Measurements from ENCODE around the gene FCER1A.

The FCER1A gene

GRCh38 chr1:159291424-159291823 lies 10.7 kb upstream of the FCER1A start:
- Histone ChIP-seq H3K27ac (ENCODE audit: low read depth, low read length) (no peak overlapping the region), H3K9ac (ENCODE audit: low read length) (no peak overlapping the region), H3F3A (ENCODE audit: insufficient read depth) (no peaks in the 10 kb centered on the region), H3K36me3 (ENCODE audit: low read length) (no peaks in the 10 kb centered on the region), H3K27me3 (ENCODE audit: low read length) (no peaks in the 10 kb centered on the region), H4K20me1 (ENCODE audit: low read depth, low read length) (no peaks in the 10 kb centered on the region), H3K9me3 (ENCODE audit: insufficient read depth, low read length) (no peaks in the 10 kb centered on the region), H3K79me2 (ENCODE audit: insufficient read depth, low read length) (no peaks in the 10 kb centered on the region), H3K4me2 (ENCODE audit: low read depth, low read length, poor library complexity, severe bottlenecking) (no peak overlapping the region), H2AFZ (ENCODE audit: low read depth, low read length, severe bottlenecking) (no peak overlapping the region), H3K9me2 (replicated peaks; ENCODE audit: insufficient read depth, low read length) (no peaks in the 10 kb centered on the region), H3K4me3 (ENCODE audit: insufficient read depth, low read length, poor library complexity, severe bottlenecking) (no peak overlapping the region)
- TF ChIP-seq CTCF (IDR thresholded peaks at IDR 0.05; ENCODE audit: insufficient read depth, low read length, poor library complexity, severe bottlenecking) (no peak), EZH2phosphoT487 (conservative IDR thresholded peaks at IDR 0.05; ENCODE audit: low read length) (no peak)

GRCh38 chr1:159296706-159297375 lies 5.3 kb upstream of the FCER1A start:
- Histone ChIP-seq H3K9me2 (replicated peaks; ENCODE audit: insufficient read depth, low read length) (no peaks in the 10 kb centered on the region), H3F3A (ENCODE audit: insufficient read depth) (no peaks in the 10 kb centered on the region), H3K27ac (ENCODE audit: low read depth, low read length) (no peak overlapping the region), H3K36me3 (ENCODE audit: low read length) (no peaks in the 10 kb centered on the region), H3K4me2 (ENCODE audit: low read depth, low read length, poor library complexity, severe bottlenecking) (no peak overlapping the region), H3K9ac (ENCODE audit: low read length) (no peak overlapping the region), H3K79me2 (ENCODE audit: insufficient read depth, low read length) (no peaks in the 10 kb centered on the region), H3K27me3 (ENCODE audit: low read length) (no peaks in the 10 kb centered on the region), H4K20me1 (ENCODE audit: low read depth, low read length) (no peaks in the 10 kb centered on the region), H3K9me3 (ENCODE audit: insufficient read depth, low read length) (no peaks in the 10 kb centered on the region), H3K4me3 (ENCODE audit: insufficient read depth, low read length, poor library complexity, severe bottlenecking) (no peak overlapping the region), H2AFZ (ENCODE audit: low read depth, low read length, severe bottlenecking) (no peak overlapping the region)
- TF ChIP-seq CTCF (IDR thresholded peaks at IDR 0.05; ENCODE audit: insufficient read depth, low read length, poor library complexity, severe bottlenecking): no peak

GRCh38 chr1:159300146-159300545 lies 2.0 kb upstream of the FCER1A start:
- Histone ChIP-seq H4K20me1 (ENCODE audit: low read depth, low read length) (no peaks in the 10 kb centered on the region), H3K9me2 (replicated peaks; ENCODE audit: insufficient read depth, low read length) (no peaks in the 10 kb centered on the region), H3K27me3 (ENCODE audit: low read length) (no peaks in the 10 kb centered on the region), H2AFZ (ENCODE audit: low read depth, low read length, severe bottlenecking) (no peak overlapping the region), H3K79me2 (ENCODE audit: insufficient read depth, low read length) (no peaks in the 10 kb centered on the region), H3K4me2 (ENCODE audit: low read depth, low read length, poor library complexity, severe bottlenecking) (no peak overlapping the region), H3K9me3 (ENCODE audit: insufficient read depth, low read length) (no peaks in the 10 kb centered on the region), H3K4me3 (ENCODE audit: insufficient read depth, low read length, poor library complexity, severe bottlenecking) (no peak overlapping the region), H3K9ac (ENCODE audit: low read length) (no peak overlapping the region), H3F3A (ENCODE audit: insufficient read depth) (no peaks in the 10 kb centered on the region), H3K36me3 (ENCODE audit: low read length) (no peaks in the 10 kb centered on the region), H3K27ac (ENCODE audit: low read depth, low read length) (no peak overlapping the region)
- TF ChIP-seq EZH2phosphoT487 (conservative IDR thresholded peaks at IDR 0.05; ENCODE audit: low read length) (no peak), CTCF (IDR thresholded peaks at IDR 0.05; ENCODE audit: insufficient read depth, low read length, poor library complexity, severe bottlenecking) (no peak)
